Natural killer cell (primary cell): ENCODE measurements around the gene MEF2D. TPM values are rescaled to one million over a fixed set of nuclear protein-coding genes. Genes with fewer than 3 reads are reported as not detected.
A peak's percentile ranks its signal among the peaks of the same experiment; 100 is the strongest.

Experiments used
- ATAC-seq, 3 donors: fragments of 150-1000 bp in 2 of 3; fragments of 200-7000 bp in 1 of 3; cut with Tn5 transposase; 1 replicate in 1 of 3; 2 replicates in 2 of 3; pipeline ENCODE4 v1.10.0; 2021; ENCODE audit warnings: mild to moderate bottlenecking in 2 of 3, moderate library complexity in 2 of 3
- DNase-seq, 2 donors: peaks; one replicate each; pipeline versions ENCODE4 v3.0.0 to v3.0.0-alpha.2; 2013 to 2021; ENCODE audit warnings: mixed read lengths in 1 of 2
- H3K27ac ChIP-seq: one replicate; pipeline ENCODE4 v1.5.1; 2013; ENCODE audit warnings: mild to moderate bottlenecking, low read length
- H3K27me3 ChIP-seq: one replicate; pipeline ENCODE4 v1.6.1; 2013; ENCODE audit warnings: low read length; ENCODE audit not compliant: control insufficient read depth, insufficient read depth
- H3K36me3 ChIP-seq: one replicate; pipeline ENCODE4 v1.6.1; 2013; ENCODE audit warnings: low read length; ENCODE audit not compliant: control insufficient read depth, insufficient read depth
- H3K4me1 ChIP-seq: one replicate; pipeline ENCODE4 v1.6.1; 2013; ENCODE audit warnings: low read length; ENCODE audit not compliant: control insufficient read depth, insufficient read depth
- H3K4me3 ChIP-seq: one replicate; pipeline ENCODE4 v1.5.1; 2013; ENCODE audit warnings: low read length
- H3K9me3 ChIP-seq: one replicate; pipeline ENCODE4 v1.6.1; 2013; ENCODE audit warnings: low read length; ENCODE audit not compliant: control insufficient read depth, insufficient read depth
- H3K27ac Mint-ChIP-seq, 2 donors: one replicate each; pipeline ENCODE4 v1.8.0; 2022; ENCODE audit warnings: mild to moderate bottlenecking in 2 of 2, mixed read lengths in 2 of 2, moderate library complexity in 1 of 2
- H3K27me3 Mint-ChIP-seq, 2 donors: one replicate each; pipeline ENCODE4 v1.8.0; 2022; ENCODE audit warnings: low read depth in 2 of 2, mixed read lengths in 2 of 2
- H3K36me3 Mint-ChIP-seq: one replicate; pipeline ENCODE4 v1.8.0; 2022; ENCODE audit warnings: mixed read lengths
- H3K4me1 Mint-ChIP-seq, 2 donors: one replicate each; pipeline ENCODE4 v1.8.0; 2022; ENCODE audit warnings: mixed read lengths in 2 of 2
- H3K4me3 Mint-ChIP-seq: one replicate; pipeline ENCODE4 v1.8.0; 2022; ENCODE audit warnings: mild to moderate bottlenecking, moderate library complexity, mixed read lengths
- H3K9me3 Mint-ChIP-seq, 2 donors: one replicate each; pipeline ENCODE4 v1.8.0; 2022; ENCODE audit warnings: mixed read lengths in 2 of 2
- CTCF ChIP-seq: fragments of 200-600 bp; IDR thresholded peaks from one replicate; pipeline ENCODE4 v1.8.0; 2022; ENCODE audit warnings: antibody characterized with exemption
- WGBS: methylation state at CpG from one replicate; pipeline ENCODE4 v1.1.7; 2013; ENCODE audit warnings: missing lambda C conversion rate; ENCODE audit not compliant: insufficient coverage; 5-methylcytosine and 5-hydroxymethylcytosine counted together
- intact Hi-C: fragments of 100-400 bp; cut with micrococcal nuclease; formaldehyde crosslinking; loops from one replicate; pipeline ENCODE4 v1.14.2; 2022
- total RNA-seq, 4 donors: library from RNA; stranded (reverse); fragments of 120-200 nt in 1 of 4; gene quantifications; one replicate each; pipeline versions ENCODE4 v1.2.3 to v1.2.4, GENCODE V29; 2013 to 2022

MEF2D gene
- total RNA-seq, 3 donors from 2014 or later (not counting 1 experiment from before 2014, with no cell fraction given) = 232 to 298 (median 284) TPM

- Mint-ChIP-seq H3K27me3 (peaks cover 56 to 65% of the 10 kb centered on the region in 2 donors), H3K4me3 (no peak overlapping the region), H3K27ac (no peak overlapping the region), H3K4me1 (no peaks in the 10 kb centered on the region), H3K9me3 (no peaks in the 10 kb centered on the region), H3K36me3 (no peaks in the 10 kb centered on the region)
- Histone ChIP-seq H3K9me3 (no peaks in the 10 kb centered on the region), H3K4me1 (peaks cover 5% of the 10 kb centered on the region), H3K27ac (no peak overlapping the region), H3K36me3 (no peaks in the 10 kb centered on the region), H3K27me3 (peaks cover 44% of the 10 kb centered on the region), H3K4me3 (no peak overlapping the region)
- DNase-seq = peak in 1 of 2 donors; percentile 64
- 8% methylated on average over 1 of the region's 1 CpG for WGBS
- intact Hi-C loops = loop anchor here (1.0 to 5.0 kb wide), 2 partner anchors 59 to 352 kb away; no protein-coding TSS in a partner anchor
- ATAC-seq = no peak
- no peak for TF ChIP-seq CTCF
Observed at GRCh38 chr1:156444407-156445001, 56.1 kb downstream of the MEF2D start.

GRCh38 chr1:156443286-156443685, 57.3 kb downstream of the MEF2D start:
- Mint-ChIP-seq H3K27ac (no peak overlapping the region), H3K4me3 (no peak overlapping the region), H3K9me3 (no peaks in the 10 kb centered on the region), H3K36me3 (no peaks in the 10 kb centered on the region), H3K4me1 (peaks cover 0 to 4% of the 10 kb centered on the region in 2 donors), H3K27me3 (peaks cover 63 to 65% of the 10 kb centered on the region in 2 donors)
- DNase-seq (no peak), ATAC-seq (no peak)
- H3K36me3 ChIP-seq = no peaks in the 10 kb centered on the region
- no peak overlapping the region for H3K27ac ChIP-seq
- intact Hi-C loops = no loop called here
- H3K9me3 ChIP-seq = no peaks in the 10 kb centered on the region
- H3K27me3 ChIP-seq = peaks cover 56% of the 10 kb centered on the region
- TF ChIP-seq CTCF = no peak
- WGBS = 50% methylated on average over 6 of the region's 6 CpGs
- no peak overlapping the region for H3K4me3 ChIP-seq
- peaks cover 5% of the 10 kb centered on the region for H3K4me1 ChIP-seq

GRCh38 chr1:156440654-156441437, 59.7 kb downstream of the MEF2D start:
- H3K36me3 ChIP-seq = no peaks in the 10 kb centered on the region
- 14% methylated on average over 9 of the region's 9 CpGs for WGBS
- H3K27ac Mint-ChIP-seq = no peak overlapping the region
- peaks cover 2 to 19% of the 10 kb centered on the region in 2 donors for H3K4me1 Mint-ChIP-seq
- H3K27ac ChIP-seq = no peak overlapping the region
- ATAC-seq (no peak), DNase-seq (no peak)
- peaks cover 77% of the 10 kb centered on the region for H3K27me3 ChIP-seq
- no peak overlapping the region for H3K4me3 Mint-ChIP-seq
- no peak for TF ChIP-seq CTCF
- no peaks in the 10 kb centered on the region for H3K9me3 ChIP-seq
- intact Hi-C loops = no loop called here
- H3K4me3 ChIP-seq = no peak overlapping the region
- H3K4me1 ChIP-seq = peaks cover 14% of the 10 kb centered on the region
- no peaks in the 10 kb centered on the region for H3K9me3 Mint-ChIP-seq
- H3K27me3 Mint-ChIP-seq = peaks cover 67 to 79% of the 10 kb centered on the region in 2 donors
- H3K36me3 Mint-ChIP-seq = no peaks in the 10 kb centered on the region
